Sigmoid colon (tissue), 4 donors: ENCODE data around the gene SNX21.

ENCODE experiments used
- EP300 ChIP-seq, 4 donors: sonication (generic); formaldehyde crosslinking; IDR thresholded peaks; one replicate each; pipeline ENCODE4 v1.6.1; 2017; ENCODE audit warnings: antibody characterized with exemption in 4 of 4
- POLR2A ChIP-seq, 2 donors: fragments of 450-650 bp; IDR thresholded peaks; one replicate each; pipeline ENCODE4 v1.6.1; 2016; ENCODE audit warnings: antibody characterized with exemption in 2 of 2, mild to moderate bottlenecking in 2 of 2, moderate library complexity in 2 of 2
- POLR2AphosphoS5 ChIP-seq, 4 donors: sonication (generic); formaldehyde crosslinking; IDR thresholded peaks; one replicate each; pipeline ENCODE4 v1.6.1; 2017; ENCODE audit warnings: antibody characterized with exemption in 4 of 4
- TF ChIP-seq, protein P1 (sequence below), 4 experiments: fragments of 450-650 bp in 3 of 4; fragments of 200-600 bp in 1 of 4; IDR thresholded peaks; one replicate each; pipeline ENCODE4 v1.5.1; 2016 to 2019; ENCODE audit warnings: antibody characterized with exemption in 4 of 4, mild to moderate bottlenecking in 3 of 4, moderate library complexity in 2 of 4

DNA sequence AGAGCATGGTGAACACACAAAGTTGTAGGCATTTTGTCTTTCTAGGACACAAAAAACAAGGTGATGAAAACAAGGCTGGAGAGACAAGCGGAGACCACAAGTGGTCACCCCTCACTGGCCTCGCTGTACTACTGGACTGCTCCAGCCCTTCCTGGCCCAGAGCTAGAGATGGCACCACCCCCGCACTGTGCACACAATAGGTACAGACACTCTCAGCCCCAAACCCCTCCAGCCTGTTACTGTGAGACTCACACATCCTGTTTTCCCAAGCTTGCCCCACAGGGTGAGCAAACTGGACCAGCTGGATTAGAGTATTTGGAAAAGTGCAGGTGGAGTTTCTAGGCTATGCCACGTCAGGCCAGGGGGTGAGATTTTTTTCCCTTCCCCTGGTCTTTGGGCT is 39.0 kb downstream of the SNX21 start:
- TF ChIP-seq, protein P1, sequence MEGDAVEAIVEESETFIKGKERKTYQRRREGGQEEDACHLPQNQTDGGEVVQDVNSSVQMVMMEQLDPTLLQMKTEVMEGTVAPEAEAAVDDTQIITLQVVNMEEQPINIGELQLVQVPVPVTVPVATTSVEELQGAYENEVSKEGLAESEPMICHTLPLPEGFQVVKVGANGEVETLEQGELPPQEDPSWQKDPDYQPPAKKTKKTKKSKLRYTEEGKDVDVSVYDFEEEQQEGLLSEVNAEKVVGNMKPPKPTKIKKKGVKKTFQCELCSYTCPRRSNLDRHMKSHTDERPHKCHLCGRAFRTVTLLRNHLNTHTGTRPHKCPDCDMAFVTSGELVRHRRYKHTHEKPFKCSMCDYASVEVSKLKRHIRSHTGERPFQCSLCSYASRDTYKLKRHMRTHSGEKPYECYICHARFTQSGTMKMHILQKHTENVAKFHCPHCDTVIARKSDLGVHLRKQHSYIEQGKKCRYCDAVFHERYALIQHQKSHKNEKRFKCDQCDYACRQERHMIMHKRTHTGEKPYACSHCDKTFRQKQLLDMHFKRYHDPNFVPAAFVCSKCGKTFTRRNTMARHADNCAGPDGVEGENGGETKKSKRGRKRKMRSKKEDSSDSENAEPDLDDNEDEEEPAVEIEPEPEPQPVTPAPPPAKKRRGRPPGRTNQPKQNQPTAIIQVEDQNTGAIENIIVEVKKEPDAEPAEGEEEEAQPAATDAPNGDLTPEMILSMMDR (IDR thresholded peaks at IDR 0.05): no peak
- TF ChIP-seq POLR2AphosphoS5 (IDR thresholded peaks at IDR 0.05): no peak
- TF ChIP-seq EP300 (IDR thresholded peaks at IDR 0.05): no peak
- no peak for TF ChIP-seq POLR2A (IDR thresholded peaks at IDR 0.05)
